ENCODE results near the gene LHPP. TPM values are rescaled to one million over a fixed set of nuclear protein-coding genes. Genes with fewer than 3 reads are reported as not detected.

The LHPP gene
- total RNA-seq, 4 donors from 2014 or later: 12.3 to 25.0 (median 16.2) TPM

DNA sequence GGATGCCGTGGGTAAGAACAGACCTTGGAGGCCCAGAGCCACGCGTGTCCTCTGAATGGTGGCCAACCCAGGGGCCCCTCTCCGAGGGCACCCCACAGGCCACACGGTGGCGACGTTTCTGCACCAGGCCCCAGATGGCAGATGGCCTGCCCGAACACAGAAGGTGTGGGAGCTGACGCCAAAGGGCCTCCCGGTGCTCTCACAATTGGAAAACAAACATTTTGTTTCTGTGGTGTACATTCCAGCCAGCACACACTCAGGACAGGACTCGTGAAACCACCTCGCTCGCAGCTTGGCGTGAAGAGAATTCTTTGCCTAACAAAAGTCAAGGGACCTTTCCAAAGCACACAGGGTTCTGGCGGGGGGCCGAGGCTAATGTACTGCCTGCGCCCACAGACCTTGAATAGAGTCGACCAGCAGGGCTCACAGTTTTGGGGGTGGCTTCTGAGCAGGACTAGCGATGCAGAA lies 170.5 kb downstream of the LHPP start:
- TF ChIP-seq EP300 (IDR thresholded peaks at IDR 0.05): no peak
- TF ChIP-seq, protein P1, sequence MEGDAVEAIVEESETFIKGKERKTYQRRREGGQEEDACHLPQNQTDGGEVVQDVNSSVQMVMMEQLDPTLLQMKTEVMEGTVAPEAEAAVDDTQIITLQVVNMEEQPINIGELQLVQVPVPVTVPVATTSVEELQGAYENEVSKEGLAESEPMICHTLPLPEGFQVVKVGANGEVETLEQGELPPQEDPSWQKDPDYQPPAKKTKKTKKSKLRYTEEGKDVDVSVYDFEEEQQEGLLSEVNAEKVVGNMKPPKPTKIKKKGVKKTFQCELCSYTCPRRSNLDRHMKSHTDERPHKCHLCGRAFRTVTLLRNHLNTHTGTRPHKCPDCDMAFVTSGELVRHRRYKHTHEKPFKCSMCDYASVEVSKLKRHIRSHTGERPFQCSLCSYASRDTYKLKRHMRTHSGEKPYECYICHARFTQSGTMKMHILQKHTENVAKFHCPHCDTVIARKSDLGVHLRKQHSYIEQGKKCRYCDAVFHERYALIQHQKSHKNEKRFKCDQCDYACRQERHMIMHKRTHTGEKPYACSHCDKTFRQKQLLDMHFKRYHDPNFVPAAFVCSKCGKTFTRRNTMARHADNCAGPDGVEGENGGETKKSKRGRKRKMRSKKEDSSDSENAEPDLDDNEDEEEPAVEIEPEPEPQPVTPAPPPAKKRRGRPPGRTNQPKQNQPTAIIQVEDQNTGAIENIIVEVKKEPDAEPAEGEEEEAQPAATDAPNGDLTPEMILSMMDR (IDR thresholded peaks at IDR 0.05): peak in 2 of 4 experiments; percentile 45 to 63
- Histone ChIP-seq H3K36me3 (peaks cover 0 to 3% of the 10 kb centered on the region in 2 donors), H3K9me3 (no peaks in the 10 kb centered on the region), H3K27ac (peak overlapping the region in 3 of 4 donors; percentile 26 to 60 (median 39)), H3K4me3 (no peak overlapping the region), H3K4me1 (peaks cover 0 to 58% (median 27%) of the 10 kb centered on the region in 3 donors), H3K27me3 (no peaks in the 10 kb centered on the region)
- ATAC-seq: peak; percentile 19
- WGBS, 2 donors (ENCODE audit: low coverage in 1 of 2): 40 to 47% methylated on average over 1 to 6 of the region's 19 CpGs

DNA sequence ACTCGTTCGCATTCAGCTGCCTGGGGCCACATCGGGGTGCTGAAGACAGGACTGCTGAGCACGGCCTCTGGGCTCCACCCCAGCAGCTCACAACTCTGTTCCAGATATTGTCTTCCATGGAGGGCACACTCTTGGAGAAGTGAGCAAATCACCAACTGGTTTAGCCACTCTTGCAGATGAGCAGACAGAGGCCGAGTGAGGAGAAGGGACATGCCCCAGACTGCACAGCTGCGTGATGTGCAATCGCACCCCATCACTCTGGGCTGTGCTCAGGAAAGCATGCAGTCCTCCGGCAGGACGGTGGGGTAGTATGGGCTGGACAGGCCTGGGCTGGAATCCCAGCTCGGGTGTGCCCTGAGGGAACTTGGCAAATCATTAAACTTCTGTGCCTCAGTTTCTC lies 170.9 kb downstream of the LHPP start:
- Histone ChIP-seq H3K4me3 (no peak overlapping the region), H3K27me3 (no peaks in the 10 kb centered on the region), H3K4me1 (peaks cover 0 to 54% (median 22%) of the 10 kb centered on the region in 3 donors), H3K9me3 (no peaks in the 10 kb centered on the region), H3K36me3 (peaks cover 0 to 3% of the 10 kb centered on the region in 2 donors), H3K27ac (peak overlapping the region in 3 of 4 donors; percentile 26 to 60 (median 39))
- no peak for ATAC-seq
- TF ChIP-seq POLR2AphosphoS5 (IDR thresholded peaks at IDR 0.05): no peak
- TF ChIP-seq EP300 (IDR thresholded peaks at IDR 0.05): no peak
- TF ChIP-seq, protein P1 (IDR thresholded peaks at IDR 0.05): no peak
- TF ChIP-seq POLR2A (IDR thresholded peaks at IDR 0.05): no peak
- WGBS, 2 donors (ENCODE audit: low coverage in 1 of 2): 91% methylated on average over 4 of the region's 10 CpGs; no CpG with 5 or more reads in 1 of the 2 donors

DNA sequence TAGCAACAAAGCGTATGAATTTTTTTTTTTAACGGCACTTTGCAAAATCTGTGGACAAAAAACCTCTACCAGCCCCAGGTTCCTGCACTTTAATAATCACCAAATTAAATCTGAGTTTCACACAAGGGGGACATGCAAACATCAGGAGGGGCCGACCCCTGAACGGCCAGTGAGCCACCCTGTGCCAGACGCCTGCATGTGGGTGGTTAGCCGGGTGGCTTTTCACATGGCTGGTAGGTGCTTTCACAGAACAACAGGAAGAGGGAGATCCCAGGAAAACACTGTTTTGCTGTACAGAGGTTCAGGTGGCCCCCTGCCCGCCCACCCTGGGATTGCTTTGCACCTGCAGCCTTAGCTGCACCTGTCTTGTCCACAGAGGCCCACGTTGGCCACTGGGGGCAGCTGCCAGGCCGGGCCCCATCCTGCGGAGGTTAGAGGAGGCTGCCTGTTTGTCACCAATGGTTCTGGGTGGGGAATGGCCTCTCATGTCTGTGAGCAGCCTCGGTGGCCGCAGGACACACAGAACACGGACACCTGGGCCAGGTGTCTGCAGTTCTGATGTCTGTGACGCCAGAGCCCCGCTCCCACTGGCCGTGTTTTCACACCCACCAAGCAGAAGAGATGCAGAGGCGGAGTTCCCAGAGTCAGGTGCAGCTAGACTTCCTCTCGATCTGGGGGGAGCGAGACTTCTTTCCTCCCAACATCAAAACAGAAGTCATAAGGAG lies 174.8 kb downstream of the LHPP start:
- Histone ChIP-seq H3K4me1 (peaks cover 0 to 37% (median 17%) of the 10 kb centered on the region in 3 donors), H3K9me3 (no peaks in the 10 kb centered on the region), H3K27me3 (no peaks in the 10 kb centered on the region), H3K27ac (no peak overlapping the region), H3K4me3 (no peak overlapping the region), H3K36me3 (peaks cover 0 to 3% of the 10 kb centered on the region in 2 donors)
- TF ChIP-seq POLR2AphosphoS5 (IDR thresholded peaks at IDR 0.05): no peak
- no peak for ATAC-seq
- 100% methylated on average over 2 to 4 of the region's 19 CpGs for WGBS, 2 donors (ENCODE audit: low coverage in 1 of 2)

DNA sequence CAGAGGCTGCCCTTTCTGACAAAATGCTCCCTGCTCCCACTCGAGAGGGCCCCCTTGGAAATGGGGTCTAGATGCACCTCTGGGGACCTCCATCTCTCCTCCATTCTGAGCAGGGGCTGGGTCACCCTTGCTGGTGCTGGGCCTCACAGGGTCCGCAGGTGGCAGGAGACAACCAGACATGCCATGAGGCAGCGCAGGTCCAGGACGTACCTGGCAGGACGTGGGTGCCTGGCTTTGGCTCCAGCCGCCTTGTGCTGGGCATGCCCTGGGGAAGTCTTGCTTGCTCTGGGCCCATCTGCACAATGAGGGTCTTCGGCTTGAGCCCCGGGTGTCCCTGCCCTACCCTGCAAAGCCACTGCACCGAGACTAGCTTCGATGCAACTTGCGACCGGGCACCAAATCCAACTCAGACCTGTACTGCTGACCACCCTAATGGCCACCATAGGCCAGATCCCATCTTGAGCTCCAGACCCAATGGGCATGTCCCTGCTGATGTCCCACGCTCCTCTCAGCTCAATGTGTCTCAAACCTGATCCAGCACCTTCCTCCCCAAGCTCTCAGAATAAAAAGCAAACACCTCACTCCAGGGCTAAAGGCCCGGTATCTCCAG lies 175.6 kb downstream of the LHPP start:
- WGBS, 2 donors (ENCODE audit: low coverage in 1 of 2): 89 to 90% methylated on average over 2 to 3 of the region's 14 CpGs
- Histone ChIP-seq H3K36me3 (peaks cover 0 to 3% of the 10 kb centered on the region in 2 donors), H3K9me3 (no peaks in the 10 kb centered on the region), H3K4me1 (peaks cover 0 to 37% (median 22%) of the 10 kb centered on the region in 3 donors), H3K4me3 (no peak overlapping the region), H3K27ac (no peak overlapping the region), H3K27me3 (no peaks in the 10 kb centered on the region)
- ATAC-seq: no peak
- TF ChIP-seq POLR2A (IDR thresholded peaks at IDR 0.05): no peak
- no peak for TF ChIP-seq POLR2AphosphoS5 (IDR thresholded peaks at IDR 0.05)
- TF ChIP-seq, protein P1 (IDR thresholded peaks at IDR 0.05): no peak
- no peak for TF ChIP-seq EP300 (IDR thresholded peaks at IDR 0.05)

DNA sequence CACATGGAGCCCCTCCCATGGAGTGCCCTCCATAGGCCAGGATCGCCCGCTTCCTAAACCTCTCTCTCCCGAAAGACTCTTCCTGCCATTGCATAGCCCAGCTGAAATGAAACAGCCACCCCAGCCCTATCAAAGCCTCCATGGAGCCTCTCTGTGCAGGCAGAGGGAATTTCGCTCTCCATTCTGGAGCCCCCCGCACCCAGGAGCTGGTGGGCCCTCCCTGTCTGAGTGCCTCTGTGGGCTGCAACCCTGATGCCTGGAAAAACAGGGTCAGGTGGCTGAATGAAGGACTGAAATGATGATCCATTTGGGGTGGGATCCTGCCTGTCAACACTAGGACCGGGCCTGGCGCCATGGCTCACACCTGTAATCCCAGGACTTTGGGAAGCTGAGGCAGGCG lies 176.1 kb downstream of the LHPP start:
- H3K27me3 ChIP-seq: no peaks in the 10 kb centered on the region
- TF ChIP-seq, protein P1 (IDR thresholded peaks at IDR 0.05): no peak
- TF ChIP-seq EP300 (IDR thresholded peaks at IDR 0.05): no peak
- TF ChIP-seq POLR2AphosphoS5 (IDR thresholded peaks at IDR 0.05): no peak
- no peak for TF ChIP-seq POLR2A (IDR thresholded peaks at IDR 0.05)
- no peaks in the 10 kb centered on the region for H3K9me3 ChIP-seq
- H3K36me3 ChIP-seq: peaks cover 0 to 3% of the 10 kb centered on the region in 2 donors
- 100% methylated on average over 1 to 3 of the region's 8 CpGs for WGBS, 2 donors (ENCODE audit: low coverage in 1 of 2)
- H3K27ac ChIP-seq: no peak overlapping the region
- peaks cover 0 to 37% (median 21%) of the 10 kb centered on the region in 3 donors for H3K4me1 ChIP-seq
- H3K4me3 ChIP-seq: no peak overlapping the region
- no peak for ATAC-seq
